BE2C (cell line): ENCODE data around the gene ANKRD11.

Experiments used
- DNase-seq: peaks from one replicate; pipeline ENCODE4 v3.0.0-alpha.2; 2020
- H3K27me3 ChIP-seq: fragments of 250-450 bp; sonication (Bioruptor Pico); 2 replicates; pipeline ENCODE4 v1.5.1; 2020; ENCODE audit warnings: mild to moderate bottlenecking
- H3K36me3 ChIP-seq: fragments of 250-450 bp; sonication (Bioruptor Pico); 2 replicates; pipeline ENCODE4 v1.5.1; 2020; ENCODE audit warnings: mild to moderate bottlenecking
- H3K4me1 ChIP-seq: fragments of 250-450 bp; sonication (Bioruptor Pico); 2 replicates; pipeline ENCODE4 v1.5.1; 2020
- H3K4me3 ChIP-seq: 2 replicates; pipeline ENCODE4 v1.5.1; 2011; ENCODE audit warnings: low read depth, low read length
- H3K9me3 ChIP-seq: fragments of 250-450 bp; sonication (Bioruptor Pico); 2 replicates; pipeline ENCODE4 v1.5.1; 2020
- TF ChIP-seq, protein P1 (sequence below): IDR thresholded peaks from 2 replicates; pipeline ENCODE4 v1.5.1; 2012; ENCODE audit warnings: mild to moderate bottlenecking, low read depth, low read length

The ANKRD11 gene

DNA sequence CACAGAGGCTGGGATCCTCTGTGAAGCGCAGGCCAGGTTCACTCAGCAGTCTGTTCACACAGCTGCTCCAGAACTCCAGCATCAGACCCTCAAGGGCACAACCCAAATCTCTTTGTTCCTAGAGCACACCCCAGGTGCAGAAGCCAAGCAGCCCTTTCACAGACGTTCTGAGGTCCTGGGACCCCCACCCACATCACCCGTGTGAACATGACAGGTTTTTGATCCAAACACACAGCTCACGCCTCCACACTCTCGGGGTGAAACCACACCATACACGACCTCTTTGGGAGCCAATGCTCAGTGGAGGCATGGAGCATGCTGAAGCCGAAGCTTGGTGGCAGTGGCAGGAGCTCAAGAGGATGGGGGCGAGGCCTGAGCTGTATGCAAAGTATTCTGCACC lies 175.5 kb downstream of the ANKRD11 start:
- DNase-seq: no peak
- Histone ChIP-seq H3K9me3 (no peaks in the 10 kb centered on the region), H3K4me3 (no peak overlapping the region), H3K4me1 (peaks cover 32% of the 10 kb centered on the region), H3K27me3 (no peaks in the 10 kb centered on the region), H3K36me3 (peaks cover 66% of the 10 kb centered on the region)
- TF ChIP-seq, protein P1, sequence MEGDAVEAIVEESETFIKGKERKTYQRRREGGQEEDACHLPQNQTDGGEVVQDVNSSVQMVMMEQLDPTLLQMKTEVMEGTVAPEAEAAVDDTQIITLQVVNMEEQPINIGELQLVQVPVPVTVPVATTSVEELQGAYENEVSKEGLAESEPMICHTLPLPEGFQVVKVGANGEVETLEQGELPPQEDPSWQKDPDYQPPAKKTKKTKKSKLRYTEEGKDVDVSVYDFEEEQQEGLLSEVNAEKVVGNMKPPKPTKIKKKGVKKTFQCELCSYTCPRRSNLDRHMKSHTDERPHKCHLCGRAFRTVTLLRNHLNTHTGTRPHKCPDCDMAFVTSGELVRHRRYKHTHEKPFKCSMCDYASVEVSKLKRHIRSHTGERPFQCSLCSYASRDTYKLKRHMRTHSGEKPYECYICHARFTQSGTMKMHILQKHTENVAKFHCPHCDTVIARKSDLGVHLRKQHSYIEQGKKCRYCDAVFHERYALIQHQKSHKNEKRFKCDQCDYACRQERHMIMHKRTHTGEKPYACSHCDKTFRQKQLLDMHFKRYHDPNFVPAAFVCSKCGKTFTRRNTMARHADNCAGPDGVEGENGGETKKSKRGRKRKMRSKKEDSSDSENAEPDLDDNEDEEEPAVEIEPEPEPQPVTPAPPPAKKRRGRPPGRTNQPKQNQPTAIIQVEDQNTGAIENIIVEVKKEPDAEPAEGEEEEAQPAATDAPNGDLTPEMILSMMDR: no peak

- H3K27me3 ChIP-seq: no peaks in the 10 kb centered on the region
- H3K4me3 ChIP-seq: no peak overlapping the region
- TF ChIP-seq, protein P1: no peak
- H3K4me1 ChIP-seq: peaks cover 27% of the 10 kb centered on the region
- no peak for DNase-seq
- no peaks in the 10 kb centered on the region for H3K9me3 ChIP-seq
- peaks cover 66% of the 10 kb centered on the region for H3K36me3 ChIP-seq
Observed at GRCh38 chr16:89314357-89314756, 176.0 kb downstream of the ANKRD11 start.

DNA sequence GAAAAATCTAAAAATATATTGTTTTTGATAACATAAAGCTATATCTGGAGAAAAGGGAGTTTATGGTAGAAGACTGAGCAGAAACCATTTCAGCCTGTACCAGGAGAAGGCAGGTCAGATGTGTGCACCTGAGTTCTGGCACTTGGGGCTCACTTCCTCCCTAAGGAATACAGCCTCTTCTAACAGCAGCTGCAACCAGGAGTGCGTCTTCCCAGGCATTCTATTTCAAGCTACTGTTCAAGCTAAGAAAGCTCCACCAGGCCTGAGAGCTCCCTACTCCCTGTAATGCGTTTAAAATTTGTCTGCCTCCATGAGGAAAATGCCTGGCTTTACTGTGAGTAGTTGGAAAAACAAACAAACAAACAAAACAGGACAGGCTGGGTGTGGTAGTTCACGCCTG lies 176.8 kb downstream of the ANKRD11 start:
- peaks cover 69% of the 10 kb centered on the region for H3K36me3 ChIP-seq
- TF ChIP-seq, protein P1: no peak
- H3K4me1 ChIP-seq: peaks cover 23% of the 10 kb centered on the region
- no peaks in the 10 kb centered on the region for H3K27me3 ChIP-seq
- no peak overlapping the region for H3K4me3 ChIP-seq
- H3K9me3 ChIP-seq: no peaks in the 10 kb centered on the region
- DNase-seq: no peak

DNA sequence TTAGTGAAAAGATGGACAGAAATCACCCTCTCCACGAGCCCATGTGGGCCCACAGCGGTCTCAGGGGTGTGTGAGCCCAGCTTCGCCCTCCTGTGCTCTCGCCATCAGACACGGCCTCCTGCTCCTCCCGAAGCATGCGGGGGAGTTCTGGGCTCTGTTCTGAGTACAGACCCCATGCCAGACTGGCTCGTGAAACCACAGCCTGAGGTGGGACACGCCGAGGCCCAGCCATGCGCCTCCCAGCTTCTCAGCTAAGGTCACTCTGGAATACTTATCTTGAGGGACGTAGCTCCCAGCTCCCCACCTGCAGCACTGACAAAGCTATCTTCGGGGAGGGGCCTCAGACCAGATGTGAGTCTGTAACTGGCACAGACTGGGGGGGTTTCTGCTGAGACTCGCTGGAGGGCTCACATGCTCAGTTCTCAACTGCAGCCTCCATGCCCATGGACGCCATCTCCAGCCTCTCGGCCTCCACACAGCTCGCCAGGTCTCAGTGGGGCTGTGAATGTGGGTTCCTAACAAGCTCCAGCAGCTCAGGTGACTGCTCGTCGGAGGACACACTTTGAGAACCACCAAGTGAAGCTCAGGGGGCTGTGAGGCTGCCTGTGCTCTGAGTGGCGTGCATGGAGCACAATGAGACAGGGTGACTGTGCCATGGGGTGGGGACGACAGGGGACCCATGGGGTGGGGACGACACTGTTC lies 177.6 kb downstream of the ANKRD11 start:
- no peaks in the 10 kb centered on the region for H3K9me3 ChIP-seq
- DNase-seq: no peak
- H3K27me3 ChIP-seq: no peaks in the 10 kb centered on the region
- H3K4me3 ChIP-seq: no peak overlapping the region
- H3K4me1 ChIP-seq: peaks cover 23% of the 10 kb centered on the region
- peaks cover 73% of the 10 kb centered on the region for H3K36me3 ChIP-seq
- TF ChIP-seq, protein P1: no peak

- peaks cover 75% of the 10 kb centered on the region for H3K36me3 ChIP-seq
Observed at GRCh38 chr16:89312194-89312593, 178.2 kb downstream of the ANKRD11 start.

DNA sequence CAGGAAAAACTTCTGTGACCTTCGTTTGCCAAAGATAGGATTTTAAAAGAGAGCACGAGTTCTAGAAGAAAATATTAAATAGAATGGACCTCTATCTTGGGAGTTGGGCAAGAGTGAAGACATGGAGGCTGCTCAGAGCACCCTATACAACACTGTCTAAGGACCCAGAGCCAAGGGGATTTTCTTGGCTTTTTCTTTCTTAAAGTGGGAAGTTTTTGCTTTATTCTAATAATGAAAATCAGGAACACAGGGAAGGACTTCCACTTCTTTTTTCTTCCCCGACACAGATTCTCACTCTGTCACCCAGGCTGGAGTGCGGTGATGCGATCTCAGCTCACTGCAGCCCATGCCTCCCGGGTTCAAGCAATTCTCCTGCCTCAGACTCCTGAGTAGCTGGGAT lies 178.7 kb downstream of the ANKRD11 start:
- TF ChIP-seq, protein P1: no peak
- Histone ChIP-seq H3K36me3 (peaks cover 70% of the 10 kb centered on the region), H3K9me3 (no peaks in the 10 kb centered on the region), H3K4me1 (peaks cover 23% of the 10 kb centered on the region), H3K27me3 (no peaks in the 10 kb centered on the region), H3K4me3 (no peak overlapping the region)
- no peak for DNase-seq

More at GRCh38 chr16:89312194-89312593, 178.2 kb downstream of the ANKRD11 start:
- Histone ChIP-seq H3K4me3 (no peak overlapping the region), H3K4me1 (peaks cover 23% of the 10 kb centered on the region), H3K9me3 (no peaks in the 10 kb centered on the region), H3K27me3 (no peaks in the 10 kb centered on the region)
- TF ChIP-seq, protein P1: no peak
- DNase-seq: no peak
